ENCODE results near the gene MTR. TPM values are rescaled to one million over a fixed set of nuclear protein-coding genes. Genes with fewer than 3 reads are reported as not detected.

Gene MTR
- total RNA-seq, 4 donors from 2014 or later: 19.0 to 78.1 (median 47.5) TPM

GRCh38 chr1:236877661-236878060 is 82.6 kb downstream of the MTR start:
- intact Hi-C loops (cut with DNase I; ENCODE audit: low total_unique reads): no loop called here
- Histone ChIP-seq H3K27me3 (no peaks in the 10 kb centered on the region), H3K36me3 (no peaks in the 10 kb centered on the region), H3K9me3 (no peaks in the 10 kb centered on the region), H3K4me3 (no peak overlapping the region), H3K27ac (no peak overlapping the region), H3K4me1 (no peaks in the 10 kb centered on the region)
- DNase-seq: no peak
- TF ChIP-seq CTCF (IDR thresholded peaks at IDR 0.05) (no peak), POLR2A (IDR thresholded peaks at IDR 0.05) (no peak)

- H3K36me3 ChIP-seq: no peaks in the 10 kb centered on the region
- H3K4me1 ChIP-seq: no peaks in the 10 kb centered on the region
- intact Hi-C loops (cut with DNase I; ENCODE audit: low total_unique reads): no loop called here
- no peak for DNase-seq
- no peaks in the 10 kb centered on the region for H3K9me3 ChIP-seq
- H3K27ac ChIP-seq: no peak overlapping the region
- no peaks in the 10 kb centered on the region for H3K27me3 ChIP-seq
- no peak for TF ChIP-seq POLR2A (IDR thresholded peaks at IDR 0.05)
- no peak for TF ChIP-seq CTCF (IDR thresholded peaks at IDR 0.05)
- no peak overlapping the region for H3K4me3 ChIP-seq
Measured at GRCh38 chr1:236880209-236880608, 85.1 kb downstream of the MTR start.

- TF ChIP-seq CTCF (IDR thresholded peaks at IDR 0.05): no peak
- no peak for TF ChIP-seq POLR2A (IDR thresholded peaks at IDR 0.05)
- Histone ChIP-seq H3K27me3 (no peaks in the 10 kb centered on the region), H3K36me3 (no peaks in the 10 kb centered on the region), H3K4me1 (no peaks in the 10 kb centered on the region), H3K27ac (no peak overlapping the region), H3K9me3 (no peaks in the 10 kb centered on the region), H3K4me3 (no peak overlapping the region)
- no peak for DNase-seq
- intact Hi-C loops (cut with DNase I; ENCODE audit: low total_unique reads): no loop called here
Measured at GRCh38 chr1:236882678-236883077, 87.6 kb downstream of the MTR start.

GRCh38 chr1:236886199-236886598 is 91.1 kb downstream of the MTR start:
- Histone ChIP-seq H3K4me1 (peaks cover 0 to 8% of the 10 kb centered on the region in 2 donors), H3K9me3 (no peaks in the 10 kb centered on the region), H3K4me3 (no peak overlapping the region), H3K27ac (no peak overlapping the region), H3K27me3 (no peaks in the 10 kb centered on the region), H3K36me3 (no peaks in the 10 kb centered on the region)
- TF ChIP-seq POLR2A (IDR thresholded peaks at IDR 0.05) (no peak), CTCF (IDR thresholded peaks at IDR 0.05) (no peak)
- DNase-seq: no peak
- intact Hi-C loops (cut with DNase I; ENCODE audit: low total_unique reads): no loop called here

GRCh38 chr1:236887081-236887480 is 92.0 kb downstream of the MTR start:
- peaks cover 0 to 8% of the 10 kb centered on the region in 2 donors for H3K4me1 ChIP-seq
- no peaks in the 10 kb centered on the region for H3K9me3 ChIP-seq
- H3K36me3 ChIP-seq: no peaks in the 10 kb centered on the region
- no peak overlapping the region for H3K4me3 ChIP-seq
- H3K27me3 ChIP-seq: no peaks in the 10 kb centered on the region
- no peak for DNase-seq
- H3K27ac ChIP-seq: no peak overlapping the region
- intact Hi-C loops (cut with DNase I; ENCODE audit: low total_unique reads): no loop called here
- TF ChIP-seq CTCF (IDR thresholded peaks at IDR 0.05) (no peak), POLR2A (IDR thresholded peaks at IDR 0.05) (no peak)
